ENCODE results near the gene PLAAT4.
"Not testable (repeated sequence)": the region's sequence is repeated elsewhere in the genome, so short reads cannot be mapped to it uniquely, and the experiment has no call there.

GRCh38 chr11:63550156-63550700, 13.6 kb downstream of the PLAAT4 start:
- TF ChIP-seq ESRRA (CRISPR knock-in tag; IDR thresholded peaks at IDR 0.05; ENCODE audit: borderline replicate concordance); NFE2L1 (CRISPR knock-in tag; IDR thresholded peaks at IDR 0.05); GRHL2 (CRISPR knock-in tag; IDR thresholded peaks at IDR 0.05; ENCODE audit: insufficient replicate concordance, severe bottlenecking); CTCF (IDR thresholded peaks at IDR 0.05); USF2 (CRISPR knock-in tag; IDR thresholded peaks at IDR 0.05); IRF1 (CRISPR knock-in tag; IDR thresholded peaks at IDR 0.05); ATF3 (CRISPR knock-in tag; conservative IDR thresholded peaks at IDR 0.05): not testable (repeated sequence)
